Measurements from ENCODE around the gene PDE7B. TPM values are rescaled to one million over a fixed set of nuclear protein-coding genes. Genes with fewer than 3 reads are reported as not detected.

PDE7B gene
- total and polyA plus RNA-seq, 2 donors (not counting 1 experiment from before 2014, with no cell fraction given): 2.6 to 7.5 TPM

DNA sequence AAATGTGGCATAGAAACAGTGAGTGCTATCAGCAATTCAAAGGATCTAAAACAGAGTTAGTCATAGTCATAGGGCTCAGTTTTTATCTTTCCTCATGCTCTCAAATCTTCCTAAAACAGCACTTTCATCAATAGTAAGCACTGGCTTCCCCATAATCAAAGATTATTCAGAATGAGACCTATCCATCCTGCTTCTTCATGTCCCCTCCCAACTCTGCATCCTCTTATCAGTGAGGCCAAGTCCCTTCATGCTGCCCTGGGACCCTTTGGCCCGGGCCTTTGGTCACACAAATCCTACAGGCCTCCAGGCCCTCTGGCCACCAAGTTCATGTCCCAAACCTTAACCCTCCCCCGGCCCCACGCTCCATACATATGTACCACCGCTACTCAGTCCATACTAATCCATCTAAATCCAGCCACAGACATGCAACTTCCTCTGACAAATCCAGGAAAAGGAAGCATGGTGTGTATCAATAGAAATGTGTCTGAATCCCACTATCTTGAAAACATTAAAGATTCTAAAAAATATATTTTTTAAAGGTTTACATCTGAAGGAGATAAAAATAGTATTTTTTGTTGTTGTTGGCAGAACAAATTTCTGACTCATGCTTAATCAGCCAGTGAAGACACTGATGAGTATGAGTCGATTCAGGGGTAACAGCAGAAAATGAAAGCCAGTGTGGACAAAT is 143.5 kb downstream of the PDE7B start:
- Histone ChIP-seq H3K9me3 (ENCODE audit: control extremely low read depth in 1 of 3, control insufficient read depth in 2 of 3, insufficient read depth in 1 of 3, low read length in 2 of 3) (peaks cover 0 to 4% (median 4%) of the 10 kb centered on the region in 3 donors), H3K27me3 (replicated peaks in 1 of 4; ENCODE audit: control extremely low read depth in 1 of 4, control insufficient read depth in 3 of 4, insufficient read depth in 4 of 4, low read length in 3 of 4) (no peaks in the 10 kb centered on the region), H4K20me1 (ENCODE audit: control insufficient read depth, insufficient read depth, low read length, poor library complexity, severe bottlenecking) (no peaks in the 10 kb centered on the region), H3K4me1 (ENCODE audit: control insufficient read depth in 2 of 2, insufficient read depth in 2 of 2, low read length in 2 of 2) (no peaks in the 10 kb centered on the region), H3K4me2 (replicated peaks; ENCODE audit: low read depth, low read length, poor library complexity, severe bottlenecking) (no peak overlapping the region), H2AFZ (ENCODE audit: insufficient read depth, low read depth, low read length, poor library complexity, severe bottlenecking) (no peak overlapping the region), H3K36me3 (replicated peaks in 1 of 2; ENCODE audit: control extremely low read depth in 1 of 2, control insufficient read depth in 1 of 2, extremely low read depth in 1 of 2, insufficient read depth in 2 of 2, low read length in 1 of 2) (no peaks in the 10 kb centered on the region), H3K79me2 (ENCODE audit: control insufficient read depth, insufficient read depth, low read length) (no peaks in the 10 kb centered on the region), H3K27ac (ENCODE audit: low read length in 2 of 2) (no peak overlapping the region), H3K4me3 (ENCODE audit: control extremely low read depth in 1 of 5, extremely low read depth in 1 of 5, insufficient read depth in 1 of 5, low read depth in 2 of 5, low read length in 4 of 5) (no peak overlapping the region), H3K9ac (ENCODE audit: low read length) (no peak overlapping the region)
- Mint-ChIP-seq H3K4me3 (no peak overlapping the region), H3K4me1 (peaks cover 6% of the 10 kb centered on the region), H3K27ac (no peak overlapping the region), H3K9me3 (ENCODE audit: insufficient read depth) (peaks cover 4% of the 10 kb centered on the region), H3K27me3 (no peaks in the 10 kb centered on the region)
- ChIA-PET CTCF (no interaction called here), POLR2A (no interaction called here)
- intact Hi-C loops (cut with micrococcal nuclease): no loop called here
- DNase-seq (no peak), ATAC-seq (ENCODE audit: low read depth) (no peak)
- 93% methylated on average over 2 of the region's 5 CpGs for WGBS (ENCODE audit: insufficient coverage)
- TF ChIP-seq, protein P1, sequence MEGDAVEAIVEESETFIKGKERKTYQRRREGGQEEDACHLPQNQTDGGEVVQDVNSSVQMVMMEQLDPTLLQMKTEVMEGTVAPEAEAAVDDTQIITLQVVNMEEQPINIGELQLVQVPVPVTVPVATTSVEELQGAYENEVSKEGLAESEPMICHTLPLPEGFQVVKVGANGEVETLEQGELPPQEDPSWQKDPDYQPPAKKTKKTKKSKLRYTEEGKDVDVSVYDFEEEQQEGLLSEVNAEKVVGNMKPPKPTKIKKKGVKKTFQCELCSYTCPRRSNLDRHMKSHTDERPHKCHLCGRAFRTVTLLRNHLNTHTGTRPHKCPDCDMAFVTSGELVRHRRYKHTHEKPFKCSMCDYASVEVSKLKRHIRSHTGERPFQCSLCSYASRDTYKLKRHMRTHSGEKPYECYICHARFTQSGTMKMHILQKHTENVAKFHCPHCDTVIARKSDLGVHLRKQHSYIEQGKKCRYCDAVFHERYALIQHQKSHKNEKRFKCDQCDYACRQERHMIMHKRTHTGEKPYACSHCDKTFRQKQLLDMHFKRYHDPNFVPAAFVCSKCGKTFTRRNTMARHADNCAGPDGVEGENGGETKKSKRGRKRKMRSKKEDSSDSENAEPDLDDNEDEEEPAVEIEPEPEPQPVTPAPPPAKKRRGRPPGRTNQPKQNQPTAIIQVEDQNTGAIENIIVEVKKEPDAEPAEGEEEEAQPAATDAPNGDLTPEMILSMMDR (IDR thresholded peaks at IDR 0.05): no peak
- TF ChIP-seq EZH2 (IDR thresholded peaks at IDR 0.05; ENCODE audit: borderline replicate concordance, insufficient read depth, low read depth, low read length, poor library complexity, severe bottlenecking): no peak

DNA sequence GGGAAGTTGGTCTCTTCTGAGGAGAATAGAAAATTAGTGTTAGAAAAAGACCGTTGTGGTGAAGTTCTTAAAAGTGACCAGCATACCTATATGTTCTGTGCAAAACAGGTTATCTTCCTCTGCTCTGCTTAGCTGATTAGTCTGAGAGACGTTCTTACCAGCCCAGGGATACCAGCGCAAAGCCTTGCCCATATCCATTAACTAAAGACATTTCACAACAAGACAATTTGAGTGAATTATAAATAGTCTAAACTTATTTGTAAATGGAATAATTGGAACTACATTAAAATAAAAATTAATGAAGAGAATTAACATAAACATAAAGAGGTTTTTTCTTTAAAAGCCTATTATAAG is 144.0 kb downstream of the PDE7B start:
- Mint-ChIP-seq H3K4me3 (no peak overlapping the region), H3K27ac (no peak overlapping the region), H3K9me3 (ENCODE audit: insufficient read depth) (peaks cover 6% of the 10 kb centered on the region), H3K4me1 (peaks cover 6% of the 10 kb centered on the region), H3K27me3 (no peaks in the 10 kb centered on the region)
- no peak overlapping the region for H3K27ac ChIP-seq (ENCODE audit: low read length in 2 of 2)
- H4K20me1 ChIP-seq (ENCODE audit: control insufficient read depth, insufficient read depth, low read length, poor library complexity, severe bottlenecking): no peaks in the 10 kb centered on the region
- no peak overlapping the region for H3K9ac ChIP-seq (ENCODE audit: low read length)
- H3K9me3 ChIP-seq (ENCODE audit: control extremely low read depth in 1 of 3, control insufficient read depth in 2 of 3, insufficient read depth in 1 of 3, low read length in 2 of 3): peaks cover 0 to 6% (median 4%) of the 10 kb centered on the region in 3 donors
- H2AFZ ChIP-seq (ENCODE audit: insufficient read depth, low read depth, low read length, poor library complexity, severe bottlenecking): no peak overlapping the region
- TF ChIP-seq, protein P1 (IDR thresholded peaks at IDR 0.05): no peak
- TF ChIP-seq EZH2 (IDR thresholded peaks at IDR 0.05; ENCODE audit: borderline replicate concordance, insufficient read depth, low read depth, low read length, poor library complexity, severe bottlenecking): no peak
- no peak overlapping the region for H3K4me3 ChIP-seq (ENCODE audit: control extremely low read depth in 1 of 5, extremely low read depth in 1 of 5, insufficient read depth in 1 of 5, low read depth in 2 of 5, low read length in 4 of 5)
- ChIA-PET POLR2A (no interaction called here), CTCF (no interaction called here)
- no peaks in the 10 kb centered on the region for H3K36me3 ChIP-seq (replicated peaks in 1 of 2; ENCODE audit: control extremely low read depth in 1 of 2, control insufficient read depth in 1 of 2, extremely low read depth in 1 of 2, insufficient read depth in 2 of 2, low read length in 1 of 2)
- no peak overlapping the region for H3K4me2 ChIP-seq (replicated peaks; ENCODE audit: low read depth, low read length, poor library complexity, severe bottlenecking)
- no peaks in the 10 kb centered on the region for H3K4me1 ChIP-seq (ENCODE audit: control insufficient read depth in 2 of 2, insufficient read depth in 2 of 2, low read length in 2 of 2)
- intact Hi-C loops (cut with micrococcal nuclease): no loop called here
- H3K27me3 ChIP-seq (replicated peaks in 1 of 4; ENCODE audit: control extremely low read depth in 1 of 4, control insufficient read depth in 3 of 4, insufficient read depth in 4 of 4, low read length in 3 of 4): no peaks in the 10 kb centered on the region
- no CpG with 5 or more reads among the region's 3 CpGs for WGBS (ENCODE audit: insufficient coverage)
- H3K79me2 ChIP-seq (ENCODE audit: control insufficient read depth, insufficient read depth, low read length): no peaks in the 10 kb centered on the region
- ATAC-seq (ENCODE audit: low read depth) (no peak), DNase-seq (no peak)
